Tibial artery (tissue), 4 donors: ENCODE data around the gene ERC2.

Experiments
- DNase-seq, 2 donors: peaks; one replicate each; pipeline ENCODE4 v3.0.0-alpha.2; 2019
- H3K27ac ChIP-seq, 2 donors: fragments of 200-600 bp; sonication (generic) in 1 of 2; 1 replicate in 1 of 2; 2 replicates in 1 of 2; pipeline ENCODE4 v1.5.1; 2018 to 2019; ENCODE audit warnings: mild to moderate bottlenecking in 1 of 2
- H3K27me3 ChIP-seq, 2 donors: fragments of 200-600 bp; sonication (generic) in 1 of 2; one replicate each; pipeline versions ENCODE4 v1.5.1 to v1.6.0; 2016 to 2019
- H3K36me3 ChIP-seq, 3 donors: fragments of 200-600 bp; sonication (generic) in 2 of 3; one replicate each; pipeline ENCODE4 v1.5.1; 2016 to 2019; ENCODE audit warnings: mild to moderate bottlenecking in 2 of 3
- H3K4me1 ChIP-seq, 4 donors: fragments of 200-600 bp; sonication (generic) in 2 of 4; 1 replicate in 3 of 4; 2 replicates in 1 of 4; pipeline ENCODE4 v1.5.1; 2016 to 2019
- H3K4me3 ChIP-seq, 2 donors: fragments of 200-600 bp; sonication (generic) in 1 of 2; 1 replicate in 1 of 2; 2 replicates in 1 of 2; pipeline ENCODE4 v1.5.1; 2018 to 2019; ENCODE audit warnings: mild to moderate bottlenecking in 2 of 2
- H3K9me3 ChIP-seq, 3 donors: fragments of 200-600 bp; sonication (generic) in 1 of 3; one replicate each; pipeline ENCODE4 v1.5.1; 2016 to 2019
- CTCF ChIP-seq, 2 experiments: fragments of 200-600 bp in 1 of 2; fragments of 450-650 bp in 1 of 2; IDR thresholded peaks; one replicate each; pipeline ENCODE4 v1.5.1; 2017 to 2019; ENCODE audit warnings: antibody characterized with exemption in 2 of 2, mild to moderate bottlenecking in 1 of 2, moderate library complexity in 1 of 2
- intact Hi-C: fragments of 100-400 bp; cut with DNase I; formaldehyde crosslinking; loops from one replicate; pipeline ENCODE4 v1.15.0; 2023; ENCODE audit warnings: low total_unique reads

ERC2 gene

GRCh38 chr3:56233742-56234141, 234.5 kb downstream of the ERC2 start:
- Histone ChIP-seq H3K27ac (no peak overlapping the region), H3K9me3 (no peaks in the 10 kb centered on the region), H3K4me1 (no peaks in the 10 kb centered on the region), H3K36me3 (no peaks in the 10 kb centered on the region), H3K4me3 (no peak overlapping the region), H3K27me3 (no peaks in the 10 kb centered on the region)
- intact Hi-C loops: no loop called here
- no peak for DNase-seq
- no peak for TF ChIP-seq CTCF (IDR thresholded peaks at IDR 0.05)

GRCh38 chr3:56229311-56229710, 239.0 kb downstream of the ERC2 start:
- Histone ChIP-seq H3K4me1 (no peaks in the 10 kb centered on the region), H3K4me3 (no peak overlapping the region), H3K27me3 (no peaks in the 10 kb centered on the region), H3K36me3 (no peaks in the 10 kb centered on the region), H3K27ac (no peak overlapping the region), H3K9me3 (no peaks in the 10 kb centered on the region)
- intact Hi-C loops: no loop called here
- DNase-seq: no peak
- no peak for TF ChIP-seq CTCF (IDR thresholded peaks at IDR 0.05)

GRCh38 chr3:56222866-56223265, 245.4 kb downstream of the ERC2 start:
- DNase-seq: no peak
- no peak for TF ChIP-seq CTCF (IDR thresholded peaks at IDR 0.05)

GRCh38 chr3:56219894-56220805, 248.1 kb downstream of the ERC2 start:
- Histone ChIP-seq H3K36me3 (no peaks in the 10 kb centered on the region), H3K9me3 (no peaks in the 10 kb centered on the region), H3K4me3 (no peak overlapping the region), H3K27ac (no peak overlapping the region), H3K4me1 (no peaks in the 10 kb centered on the region), H3K27me3 (no peaks in the 10 kb centered on the region)
- DNase-seq: no peak
- no peak for TF ChIP-seq CTCF (IDR thresholded peaks at IDR 0.05)
- intact Hi-C loops: no loop called here

More at GRCh38 chr3:56222866-56223265, 245.4 kb downstream of the ERC2 start:
- no peaks in the 10 kb centered on the region for H3K27me3 ChIP-seq
- no peaks in the 10 kb centered on the region for H3K9me3 ChIP-seq
- intact Hi-C loops: no loop called here
- H3K4me1 ChIP-seq: no peaks in the 10 kb centered on the region
- no peak overlapping the region for H3K4me3 ChIP-seq
- H3K36me3 ChIP-seq: no peaks in the 10 kb centered on the region
- no peak overlapping the region for H3K27ac ChIP-seq

GRCh38 chr3:56209982-56210751, 258.1 kb downstream of the ERC2 start:
- no peak overlapping the region for H3K27ac ChIP-seq
- no peaks in the 10 kb centered on the region for H3K27me3 ChIP-seq
- DNase-seq: no peak
- TF ChIP-seq CTCF (IDR thresholded peaks at IDR 0.05): no peak
- H3K4me1 ChIP-seq: no peaks in the 10 kb centered on the region
- H3K36me3 ChIP-seq: no peaks in the 10 kb centered on the region
- peaks cover 0 to 7% (median 0%) of the 10 kb centered on the region in 3 donors for H3K9me3 ChIP-seq
- no peak overlapping the region for H3K4me3 ChIP-seq
- intact Hi-C loops: no loop called here
